Glomerular visceral epithelial cell (primary cell): ENCODE results near the gene COPZ1.

Source experiments
- DNase-seq: peaks from one replicate; pipeline ENCODE4 v3.0.0-alpha.2; 2016; ENCODE audit errors: extremely low spot score

Gene COPZ1

DNA sequence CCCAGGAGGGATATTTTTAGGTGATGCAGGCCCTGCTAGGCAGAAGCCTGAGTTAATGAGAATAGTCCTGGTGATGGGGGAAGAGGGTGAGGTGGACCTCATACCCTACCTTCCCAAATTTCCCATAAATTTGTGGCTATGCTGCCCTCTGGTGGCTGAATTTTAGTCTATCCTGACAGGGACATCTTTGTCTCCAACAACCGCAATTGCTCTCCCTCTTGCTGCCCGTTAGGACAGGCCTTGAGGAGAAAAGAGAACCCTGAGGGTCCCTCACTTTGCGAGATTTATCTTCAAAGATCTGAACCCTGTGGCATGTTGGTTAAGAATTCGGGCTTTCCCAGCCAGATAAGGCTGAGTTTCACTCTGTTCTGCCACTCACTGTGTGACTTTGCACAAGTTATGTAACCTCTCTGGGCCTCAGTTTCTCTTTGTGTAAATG is 69.4 kb downstream of the COPZ1 start:
- DNase-seq: no peak

GRCh38 chr12:54394986-54395385 is 70.1 kb downstream of the COPZ1 start:
- DNase-seq: no peak

GRCh38 chr12:54395545-54395944 is 70.6 kb downstream of the COPZ1 start:
- DNase-seq: no peak

DNA sequence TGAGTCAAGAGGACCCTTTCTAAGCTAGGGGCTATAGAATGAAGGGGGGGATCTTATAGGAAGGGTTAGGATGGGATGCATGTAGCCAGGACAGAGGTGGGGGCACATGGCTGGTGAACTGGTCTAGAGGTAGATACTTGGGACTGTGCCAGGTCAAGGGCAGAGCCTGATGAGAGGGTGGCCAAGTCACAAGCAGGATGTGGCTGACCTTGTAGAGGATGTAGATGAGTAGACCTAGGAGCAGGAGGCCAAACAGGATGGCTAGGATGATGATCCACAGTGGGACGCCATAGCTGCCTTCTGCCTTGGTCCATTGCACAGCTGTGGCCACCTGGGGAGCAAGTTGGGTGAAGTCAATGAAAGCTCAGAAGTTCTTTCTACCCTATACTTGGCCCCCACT is 72.2 kb downstream of the COPZ1 start:
- no peak for DNase-seq

GRCh38 chr12:54398218-54398617 is 73.3 kb downstream of the COPZ1 start:
- no peak for DNase-seq

- DNase-seq: peak; percentile 82
These were observed 74.3 kb downstream of the COPZ1 start for GRCh38 chr12:54398995-54399793.

DNA sequence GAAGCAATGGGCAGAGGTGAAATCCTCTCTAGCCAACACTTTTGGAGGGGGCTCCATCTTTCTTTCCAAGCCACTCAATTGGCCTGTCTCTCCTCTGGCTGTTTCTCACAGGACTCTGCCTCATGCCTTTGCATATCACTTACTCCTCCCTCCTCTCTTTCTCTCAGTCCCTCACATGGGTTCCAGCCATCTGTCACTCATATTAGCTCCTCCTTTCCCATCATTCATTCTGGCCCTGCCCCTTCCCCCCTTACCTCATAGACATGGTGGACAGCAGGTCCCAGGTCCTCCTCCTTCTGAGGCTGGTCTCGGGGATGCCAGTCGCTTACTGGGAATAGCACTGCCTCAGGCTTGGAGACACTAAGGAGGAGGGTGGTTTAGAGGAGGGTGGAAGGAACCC is 76.2 kb downstream of the COPZ1 start:
- DNase-seq: no peak
